ENCODE data around the gene PCID2. TPM values are rescaled to one million over a fixed set of nuclear protein-coding genes. Genes with fewer than 3 reads are reported as not detected.

PCID2 gene
- total RNA-seq, 1 donor from 2014 or later: 61.1 TPM

DNA sequence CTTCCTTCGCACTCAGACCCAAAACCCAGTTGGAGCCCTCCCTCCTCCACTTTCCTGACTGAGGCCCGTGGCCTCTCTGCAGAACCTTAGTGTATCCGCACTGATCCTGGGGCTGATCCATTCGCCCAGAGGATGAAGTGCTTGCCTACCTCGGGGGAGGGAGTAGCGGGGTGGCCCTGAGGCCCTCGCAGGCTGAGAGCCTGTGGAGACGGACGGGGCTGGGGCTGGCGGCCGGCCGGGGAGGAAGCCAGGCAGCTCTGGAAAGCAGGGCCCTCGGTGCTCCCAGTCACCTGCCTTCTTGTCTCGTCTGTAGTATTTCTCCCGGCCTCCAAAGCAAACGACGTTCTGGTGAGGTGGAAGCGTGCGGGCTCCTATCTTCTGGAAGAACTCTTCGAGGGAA lies 48.8 kb downstream of the PCID2 start:
- Histone ChIP-seq H3K4me3 (ENCODE audit: low read depth, low read length) (no peak overlapping the region), H3K27me3 (ENCODE audit: control insufficient read depth, insufficient read depth, low read length) (peaks cover 10% of the 10 kb centered on the region), H3K36me3 (ENCODE audit: control insufficient read depth, insufficient read depth, low read length) (no peaks in the 10 kb centered on the region)
- TF ChIP-seq, protein P1, sequence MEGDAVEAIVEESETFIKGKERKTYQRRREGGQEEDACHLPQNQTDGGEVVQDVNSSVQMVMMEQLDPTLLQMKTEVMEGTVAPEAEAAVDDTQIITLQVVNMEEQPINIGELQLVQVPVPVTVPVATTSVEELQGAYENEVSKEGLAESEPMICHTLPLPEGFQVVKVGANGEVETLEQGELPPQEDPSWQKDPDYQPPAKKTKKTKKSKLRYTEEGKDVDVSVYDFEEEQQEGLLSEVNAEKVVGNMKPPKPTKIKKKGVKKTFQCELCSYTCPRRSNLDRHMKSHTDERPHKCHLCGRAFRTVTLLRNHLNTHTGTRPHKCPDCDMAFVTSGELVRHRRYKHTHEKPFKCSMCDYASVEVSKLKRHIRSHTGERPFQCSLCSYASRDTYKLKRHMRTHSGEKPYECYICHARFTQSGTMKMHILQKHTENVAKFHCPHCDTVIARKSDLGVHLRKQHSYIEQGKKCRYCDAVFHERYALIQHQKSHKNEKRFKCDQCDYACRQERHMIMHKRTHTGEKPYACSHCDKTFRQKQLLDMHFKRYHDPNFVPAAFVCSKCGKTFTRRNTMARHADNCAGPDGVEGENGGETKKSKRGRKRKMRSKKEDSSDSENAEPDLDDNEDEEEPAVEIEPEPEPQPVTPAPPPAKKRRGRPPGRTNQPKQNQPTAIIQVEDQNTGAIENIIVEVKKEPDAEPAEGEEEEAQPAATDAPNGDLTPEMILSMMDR (IDR thresholded peaks at IDR 0.05; ENCODE audit: insufficient read depth, low read length, severe bottlenecking): no peak
- DNase-seq (ENCODE audit: low read depth): no peak
- no peak for FAIRE-seq

DNA sequence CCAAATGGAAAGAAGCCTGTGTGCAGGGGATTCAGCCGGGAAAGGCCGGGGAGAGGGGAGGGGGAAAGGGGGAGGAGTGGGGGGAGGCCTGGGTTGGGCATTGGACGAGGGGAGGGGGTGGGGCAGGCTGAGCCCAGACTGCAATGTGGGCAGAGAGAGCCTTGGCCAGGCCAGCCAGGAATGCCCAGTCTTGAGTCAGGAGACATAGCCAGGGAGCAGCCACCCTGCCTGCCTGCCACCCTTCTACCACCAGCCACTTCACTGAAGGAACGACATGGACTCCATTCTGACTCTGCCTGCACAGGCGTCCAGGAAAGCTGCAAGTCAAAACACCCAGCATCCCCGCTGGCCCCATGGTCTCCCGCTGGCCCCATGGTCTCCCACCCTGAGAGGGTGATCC lies 49.5 kb downstream of the PCID2 start:
- no peak for FAIRE-seq
- Histone ChIP-seq H3K4me3 (ENCODE audit: low read depth, low read length) (no peak overlapping the region), H3K27me3 (ENCODE audit: control insufficient read depth, insufficient read depth, low read length) (peaks cover 10% of the 10 kb centered on the region), H3K36me3 (ENCODE audit: control insufficient read depth, insufficient read depth, low read length) (no peaks in the 10 kb centered on the region)
- TF ChIP-seq, protein P1 (IDR thresholded peaks at IDR 0.05; ENCODE audit: insufficient read depth, low read length, severe bottlenecking): no peak
- no peak for DNase-seq (ENCODE audit: low read depth)

DNA sequence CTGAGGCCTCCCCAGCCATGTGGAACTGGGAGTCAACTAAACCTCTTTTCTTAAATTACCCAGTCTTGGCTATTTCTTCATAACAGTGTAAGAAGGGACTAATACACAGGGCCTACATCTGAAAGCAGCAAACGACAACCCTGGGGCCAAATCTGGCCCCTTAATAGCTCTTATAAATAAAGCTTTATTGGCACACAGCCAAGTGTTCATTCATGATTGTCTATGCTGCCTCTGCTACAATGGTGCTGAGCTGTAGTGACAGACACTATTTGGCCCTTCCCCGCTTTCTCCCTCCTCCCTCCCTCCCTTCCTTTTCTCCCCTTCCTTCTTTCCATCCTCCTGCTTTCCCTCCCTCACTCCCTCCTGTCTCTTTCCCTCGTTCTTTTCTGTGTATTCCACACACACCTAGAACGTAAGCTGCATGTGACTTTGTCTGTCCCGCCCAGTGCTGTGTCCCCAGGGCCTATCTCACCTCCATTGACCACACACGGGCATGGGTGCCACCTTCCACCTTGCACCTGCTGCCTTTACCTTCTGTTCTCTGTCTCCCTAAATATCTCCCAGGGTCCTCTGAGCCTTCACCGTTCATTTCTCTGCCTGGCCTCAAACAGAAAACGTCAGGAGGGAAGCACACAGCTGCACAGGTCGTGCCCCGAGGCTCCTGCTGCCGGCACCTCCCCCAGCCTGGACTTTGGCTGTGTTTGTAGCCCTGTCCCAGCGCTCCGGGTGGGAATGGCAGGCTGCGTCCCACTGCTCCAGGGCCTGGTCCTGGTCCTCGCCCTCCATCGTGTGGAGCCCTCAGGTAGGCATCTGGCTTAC lies 50.3 kb downstream of the PCID2 start, which contains the start of gene PROZ:
Gene PROZ, plus strand, starts transcription at position 720 of the 819 bp plus-strand sequence. Its CDS starts 13 bp downstream, at position 733.
- Histone ChIP-seq H3K4me3 (ENCODE audit: low read depth, low read length) (no peak within 1 kb of the TSS), H3K36me3 (ENCODE audit: control insufficient read depth, insufficient read depth, low read length) (no peaks in the 10 kb centered on the region), H3K27me3 (ENCODE audit: control insufficient read depth, insufficient read depth, low read length) (peaks cover 8% of the 10 kb centered on the region)
- FAIRE-seq (no peak), DNase-seq (ENCODE audit: low read depth) (no peak)
- TF ChIP-seq, protein P1 (IDR thresholded peaks at IDR 0.05; ENCODE audit: insufficient read depth, low read length, severe bottlenecking): no peak

DNA sequence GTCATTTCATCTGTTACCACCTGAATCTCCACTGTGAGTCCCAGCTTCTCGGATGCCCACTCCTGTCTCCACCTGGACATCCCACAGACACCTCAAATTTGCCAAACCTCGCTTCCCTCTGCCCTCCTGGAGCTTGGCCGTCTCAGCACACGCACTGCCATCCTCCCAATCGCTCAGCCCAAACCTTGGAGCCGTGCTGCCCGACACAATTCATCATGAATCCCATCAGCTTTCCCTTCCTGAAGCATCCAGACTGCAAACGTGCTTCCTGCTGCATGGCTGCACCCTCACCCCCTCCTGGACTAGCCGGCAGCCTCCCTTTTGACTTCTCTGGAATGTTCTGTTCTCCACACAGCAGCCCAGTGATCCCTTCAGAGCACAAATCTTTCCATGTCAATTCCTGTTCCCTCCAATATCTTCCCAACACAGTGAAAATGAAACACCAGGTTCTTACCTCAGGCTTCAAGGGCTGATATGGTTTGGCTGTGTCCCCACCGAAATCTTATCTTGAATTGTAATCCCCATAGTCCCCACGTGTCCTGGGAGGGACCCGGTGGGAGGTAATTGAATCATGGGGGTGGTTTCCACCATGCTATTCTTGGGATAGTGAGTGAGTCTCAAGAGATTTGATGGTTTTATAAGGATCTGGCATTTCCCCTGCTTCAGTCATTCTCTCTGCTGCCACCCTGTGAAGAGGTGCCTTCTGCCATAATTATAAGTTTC lies 51.1 kb downstream of the PCID2 start:
- Histone ChIP-seq H3K36me3 (ENCODE audit: control insufficient read depth, insufficient read depth, low read length) (no peaks in the 10 kb centered on the region), H3K27me3 (ENCODE audit: control insufficient read depth, insufficient read depth, low read length) (peaks cover 6% of the 10 kb centered on the region), H3K4me3 (ENCODE audit: low read depth, low read length) (no peak overlapping the region)
- TF ChIP-seq, protein P1 (IDR thresholded peaks at IDR 0.05; ENCODE audit: insufficient read depth, low read length, severe bottlenecking): no peak
- FAIRE-seq (no peak), DNase-seq (ENCODE audit: low read depth) (no peak)

DNA sequence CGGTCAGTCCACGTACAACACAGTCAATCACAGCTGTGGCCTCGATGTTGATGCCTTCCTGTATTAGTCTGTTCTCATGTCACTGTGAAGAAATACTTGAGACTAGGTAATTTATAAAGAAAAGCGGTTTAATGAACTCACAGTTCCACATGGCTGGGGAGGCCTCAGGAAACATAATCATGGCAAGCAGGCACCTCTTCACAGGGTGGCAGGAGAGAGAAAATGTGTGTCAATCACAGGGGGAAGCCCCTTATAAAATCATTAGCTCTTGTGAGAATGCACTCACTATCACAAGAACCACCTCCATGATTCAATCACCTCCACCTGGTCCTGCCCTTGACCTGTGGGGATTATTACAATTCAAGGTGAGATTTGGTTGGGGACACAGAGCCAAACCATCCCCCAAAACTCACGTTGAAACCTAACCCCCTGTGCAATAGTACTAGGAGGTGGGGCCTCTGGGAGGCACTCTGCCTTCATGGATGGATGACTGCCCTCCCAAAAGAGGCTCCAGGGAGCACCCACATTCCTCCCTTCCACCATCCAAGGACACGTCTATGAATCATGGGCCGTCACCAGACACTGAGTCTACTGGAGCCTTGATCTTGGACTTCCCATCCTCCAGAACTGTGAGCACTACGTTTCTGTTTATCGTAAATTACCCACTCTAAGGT lies 52.4 kb downstream of the PCID2 start:
- no peak for DNase-seq (ENCODE audit: low read depth)
- H3K4me3 ChIP-seq (ENCODE audit: low read depth, low read length): no peak overlapping the region

More for the DNA sequence above, 52.4 kb downstream of the PCID2 start:
- Histone ChIP-seq H3K36me3 (ENCODE audit: control insufficient read depth, insufficient read depth, low read length) (no peaks in the 10 kb centered on the region), H3K27me3 (ENCODE audit: control insufficient read depth, insufficient read depth, low read length) (peaks cover 8% of the 10 kb centered on the region)
- TF ChIP-seq, protein P1 (IDR thresholded peaks at IDR 0.05; ENCODE audit: insufficient read depth, low read length, severe bottlenecking): no peak
- no peak for FAIRE-seq

All from bronchial epithelial cell (primary cell).